NCI-H1092 treated with DMSO at 0.1 percent for 48 hours (cell line): Measurements from ENCODE around the gene ACP4.
"Not testable (repeated sequence)": the region's sequence is repeated elsewhere in the genome, so short reads cannot be mapped to it uniquely, and the experiment has no call there.

ENCODE experiments used
- DNase-seq: peaks from one replicate; lab custom pipeline; 2025; lab: John Stamatoyannopoulos, UW

Gene ACP4

DNA sequence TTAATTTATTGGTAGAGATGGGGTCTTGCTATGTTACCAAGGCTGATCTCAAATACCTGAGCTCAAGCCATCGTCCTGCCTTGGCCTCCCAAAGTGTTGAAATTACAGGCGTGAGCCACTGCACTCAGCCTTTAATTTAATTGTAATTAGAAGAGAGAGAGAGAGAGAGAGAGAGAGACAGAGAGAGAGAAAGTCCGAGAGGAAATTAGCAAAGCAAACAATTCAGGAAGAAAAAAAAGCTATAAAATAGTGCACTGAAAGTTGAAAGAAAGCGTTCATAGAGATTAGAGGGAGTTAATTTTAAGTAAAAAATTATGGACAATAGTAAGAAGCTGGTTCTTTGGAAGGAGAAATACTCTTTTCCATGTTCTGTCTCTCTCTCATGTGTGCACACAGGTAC, 13.0 kb upstream of the ACP4 start:
- DNase-seq: no peak

GRCh38 chr19:50777830-50778303, 12.3 kb upstream of the ACP4 start:
- no peak for DNase-seq

GRCh38 chr19:50778906-50779430, 11.2 kb upstream of the ACP4 start:
- DNase-seq: no peak

GRCh38 chr19:50779504-50780457, 10.4 kb upstream of the ACP4 start:
- no peak for DNase-seq

- no peak for DNase-seq
These were observed 9.3 kb upstream of the ACP4 start for GRCh38 chr19:50780753-50781435.

DNA sequence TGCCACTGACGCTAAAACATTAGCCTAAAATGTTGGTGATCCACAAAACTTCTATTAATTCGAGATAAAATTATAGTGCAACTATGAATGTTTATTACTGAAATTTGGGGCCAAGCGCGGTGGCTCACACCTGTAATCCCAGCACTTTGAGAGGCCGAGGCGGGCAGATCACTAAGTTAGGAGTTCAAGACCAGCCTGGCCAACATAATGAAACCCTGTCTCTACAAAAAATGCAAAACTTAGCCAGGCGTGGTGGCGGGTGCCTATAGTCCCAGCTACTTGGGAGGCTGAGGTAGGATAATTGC, 6.4 kb upstream of the ACP4 start:
- not testable (repeated sequence) for DNase-seq

DNA sequence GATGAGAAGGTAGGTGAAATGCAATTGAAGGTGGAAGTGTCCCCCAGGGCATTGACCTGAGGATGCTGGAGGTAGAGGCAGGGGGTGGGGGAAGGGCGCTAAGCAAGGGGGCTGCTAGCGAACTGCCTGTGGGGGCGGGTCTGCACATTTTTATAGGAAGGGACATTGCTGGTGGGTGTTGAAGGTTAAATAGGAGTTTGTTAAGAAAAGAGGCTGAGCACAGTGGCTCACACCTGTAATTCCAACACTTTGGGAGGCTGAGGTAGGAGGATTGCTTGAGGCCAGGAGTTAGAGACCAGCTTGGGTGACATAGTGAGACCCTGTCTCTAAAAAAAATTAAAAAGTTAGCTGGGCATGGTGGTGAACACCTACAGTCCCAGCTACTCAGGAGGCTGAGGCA, 5.5 kb upstream of the ACP4 start:
- DNase-seq: no peak

- DNase-seq: no peak
These were observed 4.9 kb upstream of the ACP4 start for GRCh38 chr19:50785329-50785728.

GRCh38 chr19:50790922-50791467, 780 bp downstream of the ACP4 start:
- no peak for DNase-seq

DNA sequence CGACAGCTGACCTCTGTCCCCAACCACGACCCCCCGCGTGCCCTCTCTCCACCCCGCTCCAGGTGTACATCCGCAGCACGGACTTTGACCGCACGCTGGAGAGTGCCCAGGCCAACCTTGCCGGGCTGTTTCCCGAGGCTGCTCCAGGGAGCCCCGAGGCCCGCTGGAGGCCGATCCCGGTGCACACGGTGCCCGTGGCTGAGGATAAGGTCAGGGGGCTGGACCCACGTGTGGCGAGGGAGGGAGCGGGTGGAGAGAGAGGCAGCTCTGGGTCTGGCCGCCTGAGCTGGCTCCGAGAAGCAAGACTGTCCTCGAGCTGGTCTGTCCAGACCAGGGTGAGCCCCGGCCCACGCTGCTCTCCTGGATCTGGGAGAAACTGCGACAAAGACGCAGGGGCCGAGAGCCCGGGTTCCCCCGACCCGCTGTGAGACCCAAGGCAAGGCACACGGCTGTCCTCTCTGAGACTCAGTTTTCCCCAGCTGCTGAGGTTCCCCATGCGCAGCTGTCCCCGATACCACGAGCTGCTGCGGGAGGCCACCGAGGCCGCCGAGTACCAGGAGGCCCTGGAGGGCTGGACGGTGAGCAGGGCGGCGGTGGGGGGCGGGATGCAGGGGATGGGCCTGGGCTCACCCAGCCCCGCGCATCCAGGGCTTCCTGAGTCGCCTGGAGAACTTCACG, 1.5 kb downstream of the ACP4 start:
- no peak for DNase-seq

- no peak for DNase-seq
These were observed 2.3 kb downstream of the ACP4 start for GRCh38 chr19:50792272-50793250.

DNA sequence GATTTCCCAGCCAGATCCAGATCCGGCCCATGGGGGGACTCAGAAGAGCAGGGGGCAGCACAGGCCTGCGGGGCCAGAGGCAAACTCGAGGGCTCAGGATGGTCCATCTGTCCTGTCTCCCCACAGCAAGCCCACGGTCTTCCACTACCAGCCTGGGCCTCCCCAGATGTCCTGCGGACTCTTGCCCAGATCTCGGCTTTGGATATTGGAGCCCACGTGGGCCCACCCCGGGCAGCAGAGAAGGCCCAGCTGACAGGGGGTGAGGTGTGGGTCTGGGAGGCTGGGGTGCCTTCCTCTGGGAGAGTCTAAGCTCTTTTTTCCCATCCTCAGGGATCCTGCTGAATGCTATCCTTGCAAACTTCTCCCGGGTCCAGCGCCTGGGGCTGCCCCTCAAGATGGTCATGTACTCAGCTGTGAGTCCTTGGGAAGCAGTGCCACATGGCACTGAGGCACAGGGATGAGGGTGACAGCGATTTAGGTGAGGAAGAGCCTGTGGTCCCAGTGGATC, 3.4 kb downstream of the ACP4 start:
- DNase-seq: no peak

DNA sequence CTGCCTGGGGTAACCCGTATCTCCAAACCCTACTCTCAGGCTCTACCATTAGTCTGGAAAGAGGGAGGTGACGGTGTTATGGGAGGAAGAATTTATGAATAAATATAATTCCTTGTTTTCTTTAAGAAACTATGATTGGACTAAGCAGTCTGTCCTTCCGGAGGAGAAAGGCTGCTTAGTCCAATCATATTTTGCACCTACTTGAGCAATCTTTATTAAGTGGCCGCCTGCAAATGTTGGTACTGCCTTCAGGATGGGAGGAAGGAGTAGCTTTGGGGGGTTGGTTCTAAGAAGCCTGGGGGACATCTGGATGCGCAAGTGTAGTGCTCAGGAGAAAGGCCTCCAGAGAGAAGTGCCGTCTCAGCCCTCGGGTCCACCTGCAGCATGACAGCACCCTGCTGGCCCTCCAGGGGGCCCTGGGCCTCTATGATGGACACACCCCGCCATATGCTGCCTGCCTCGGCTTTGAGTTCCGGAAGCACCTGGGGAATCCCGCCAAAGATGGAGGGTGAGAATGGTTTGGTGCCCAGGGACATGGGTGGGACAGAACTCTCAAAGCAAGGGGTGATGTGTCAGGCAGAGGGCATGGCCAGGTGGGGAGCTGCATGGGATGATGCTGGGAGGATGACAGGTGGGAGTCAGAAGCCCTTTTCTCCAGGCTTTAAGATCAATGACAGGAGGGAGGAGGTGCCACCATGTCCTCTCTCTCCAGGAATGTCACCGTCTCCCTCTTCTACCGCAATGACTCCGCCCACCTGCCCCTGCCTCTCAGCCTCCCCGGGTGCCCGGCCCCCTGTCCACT, 4.1 kb downstream of the ACP4 start:
- peak; percentile 24 for DNase-seq

GRCh38 chr19:50794876-50795663, 4.9 kb downstream of the ACP4 start:
- DNase-seq: no peak

- no peak for DNase-seq
These were observed 5.5 kb downstream of the ACP4 start for GRCh38 chr19:50795664-50796073.

DNA sequence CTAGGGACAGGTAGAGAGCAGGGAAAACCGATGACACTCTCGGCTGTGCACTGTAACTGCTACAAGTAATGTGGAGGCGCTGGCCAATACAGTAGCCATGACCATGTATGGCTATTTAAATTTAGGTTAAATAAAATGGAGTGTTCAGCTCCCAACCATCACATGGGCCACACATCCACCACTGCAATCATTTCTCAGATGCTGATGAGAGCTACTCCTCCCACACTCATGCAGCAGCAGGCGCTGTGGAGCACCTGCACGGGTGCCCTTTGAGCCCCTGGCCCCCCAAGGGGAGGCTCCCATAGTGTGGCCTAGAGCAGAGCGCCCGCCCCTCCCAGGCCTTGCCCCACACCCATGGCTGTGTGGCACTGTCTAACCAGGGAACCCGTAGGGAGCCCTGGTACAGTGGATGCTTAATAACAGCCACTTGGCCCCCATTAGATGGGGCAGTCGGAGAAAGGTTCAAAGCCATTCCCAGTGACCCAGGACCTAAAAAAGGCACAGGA, 6.0 kb downstream of the ACP4 start:
- DNase-seq: no peak

- no peak for DNase-seq
These were observed 6.6 kb downstream of the ACP4 start for GRCh38 chr19:50796634-50797428.

DNA sequence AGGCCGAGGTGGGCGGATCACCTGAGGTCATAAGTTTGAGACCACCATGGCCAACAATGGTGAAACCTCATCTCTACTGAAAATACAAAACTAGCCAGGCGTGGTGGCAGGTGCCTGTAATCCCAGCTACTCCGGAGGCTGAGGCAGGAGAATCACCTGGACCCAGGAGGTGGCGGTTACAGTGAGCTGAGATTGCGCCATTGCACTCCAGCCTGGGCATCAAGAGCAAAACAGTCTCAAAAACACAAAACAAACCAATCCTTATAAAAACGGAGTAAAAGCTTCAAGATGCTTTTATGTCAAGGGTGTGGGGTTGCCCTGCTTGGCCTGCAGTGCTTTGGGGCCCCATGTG, 7.2 kb downstream of the ACP4 start:
- DNase-seq: no peak
